ENCODE measurements around the gene ETV3.
"Not testable (repeated sequence)": the region's sequence is repeated elsewhere in the genome, so short reads cannot be mapped to it uniquely, and the experiment has no call there.

The ETV3 gene

GRCh38 chr1:157138220-157139051 lies at the start of gene ETV3:
Gene ETV3 (minus strand): TSS chr1:157138395. CDS start chr1:157136352, 2,043 bp downstream.
- peak; percentile 91 for DNase-seq (ENCODE audit: low spot score)
- peaks cover 35% of the 10 kb centered on the region for H3K36me3 Mint-ChIP-seq (ENCODE audit: low read depth)
- no peaks in the 10 kb centered on the region for H3K27me3 Mint-ChIP-seq (ENCODE audit: low read depth)
- H3K4me3 Mint-ChIP-seq: peak within 1 kb of the TSS; percentile 97
- peaks cover 62% of the 10 kb centered on the region for H3K4me1 Mint-ChIP-seq (ENCODE audit: low read depth)
- H3K27ac Mint-ChIP-seq: peak within 1 kb of the TSS; percentile 94
- H3K9me3 Mint-ChIP-seq: no peaks in the 10 kb centered on the region

GRCh38 chr1:157186281-157186992 lies 48.2 kb upstream of the ETV3 start:
- no peak for DNase-seq (ENCODE audit: low spot score)
- H3K27me3 Mint-ChIP-seq (ENCODE audit: low read depth): peaks cover 19% of the 10 kb centered on the region
- H3K27ac Mint-ChIP-seq: no peak overlapping the region
- no peaks in the 10 kb centered on the region for H3K36me3 Mint-ChIP-seq (ENCODE audit: low read depth)
- H3K9me3 Mint-ChIP-seq: no peaks in the 10 kb centered on the region
- no peaks in the 10 kb centered on the region for H3K4me1 Mint-ChIP-seq (ENCODE audit: low read depth)
- H3K4me3 Mint-ChIP-seq: no peak overlapping the region

DNA sequence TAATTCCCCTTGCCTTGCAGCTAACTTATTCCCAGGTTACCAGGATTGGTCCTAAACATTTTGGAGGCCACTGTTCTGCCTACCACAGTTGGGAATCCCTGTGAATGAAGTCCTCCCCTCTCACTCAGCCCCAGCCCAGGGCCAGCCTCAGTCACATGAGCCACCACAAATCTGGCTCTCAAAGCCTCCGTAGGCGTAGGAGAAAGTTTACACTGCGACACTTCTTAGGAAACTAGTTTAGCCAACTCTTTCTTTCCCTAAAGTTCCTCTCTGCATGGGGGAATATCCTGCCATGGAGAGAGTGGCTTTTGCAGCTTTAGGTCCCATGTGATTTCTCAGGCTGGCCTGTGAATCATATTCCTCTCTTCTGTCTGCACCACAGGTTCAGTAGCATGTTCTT lies 45.7 kb upstream of the ETV3 start:
- Mint-ChIP-seq H3K4me1 (ENCODE audit: low read depth) (no peaks in the 10 kb centered on the region), H3K4me3 (no peak overlapping the region), H3K27ac (no peak overlapping the region), H3K9me3 (no peaks in the 10 kb centered on the region), H3K36me3 (ENCODE audit: low read depth) (no peaks in the 10 kb centered on the region), H3K27me3 (ENCODE audit: low read depth) (peaks cover 30% of the 10 kb centered on the region)
- no peak for DNase-seq (ENCODE audit: low spot score)

DNA sequence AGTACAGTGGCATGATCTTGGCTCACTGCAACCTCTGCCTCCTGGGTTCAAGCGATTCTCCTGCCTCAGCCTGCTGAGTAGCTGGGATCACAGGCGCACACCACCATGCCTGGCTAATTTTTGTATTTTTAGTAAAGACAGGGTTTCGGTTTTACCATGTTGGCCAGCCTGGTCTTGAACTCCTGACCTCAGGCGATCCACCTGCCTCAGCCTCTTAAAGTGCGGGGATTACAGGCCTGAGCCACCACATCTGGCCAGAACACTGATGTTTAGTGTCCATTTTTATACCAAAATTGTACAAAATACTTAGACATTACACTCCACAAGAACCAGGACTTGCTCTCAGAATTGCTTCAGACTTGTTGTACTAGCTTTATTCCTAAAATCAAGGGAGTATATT lies 44.2 kb upstream of the ETV3 start:
- not testable (repeated sequence) for H3K4me3 Mint-ChIP-seq; H3K27ac Mint-ChIP-seq; H3K4me1 Mint-ChIP-seq (ENCODE audit: low read depth); DNase-seq (ENCODE audit: low spot score); H3K36me3 Mint-ChIP-seq (ENCODE audit: low read depth); H3K9me3 Mint-ChIP-seq
- H3K27me3 Mint-ChIP-seq (ENCODE audit: low read depth): peaks cover 32% of the 10 kb centered on the region

DNA sequence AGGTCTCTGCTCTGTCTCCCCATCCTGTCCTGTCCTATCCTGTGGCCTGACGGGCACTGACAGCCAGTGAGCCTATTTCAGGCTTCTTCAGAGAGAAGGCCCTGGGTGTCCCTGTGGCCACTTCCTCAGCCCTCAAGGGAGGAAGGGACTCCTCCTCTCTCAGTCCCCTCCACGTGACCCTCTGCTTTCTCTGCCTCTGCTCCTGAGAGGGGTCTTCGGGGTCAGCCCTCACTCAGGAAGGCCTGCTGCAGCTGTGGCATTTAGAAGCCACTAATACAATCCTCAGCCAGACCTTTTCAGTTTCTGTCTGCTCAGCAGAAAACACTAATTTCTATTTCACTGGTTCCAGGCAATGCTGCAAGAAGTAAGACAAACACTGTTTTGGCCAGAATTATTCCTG lies 43.6 kb upstream of the ETV3 start:
- peaks cover 35% of the 10 kb centered on the region for H3K27me3 Mint-ChIP-seq (ENCODE audit: low read depth)
- H3K36me3 Mint-ChIP-seq (ENCODE audit: low read depth): no peaks in the 10 kb centered on the region
- no peak overlapping the region for H3K27ac Mint-ChIP-seq
- H3K4me3 Mint-ChIP-seq: no peak overlapping the region
- H3K9me3 Mint-ChIP-seq: no peaks in the 10 kb centered on the region
- DNase-seq (ENCODE audit: low spot score): no peak
- H3K4me1 Mint-ChIP-seq (ENCODE audit: low read depth): no peaks in the 10 kb centered on the region

- Mint-ChIP-seq H3K4me3 (no peak overlapping the region), H3K9me3 (no peaks in the 10 kb centered on the region), H3K36me3 (ENCODE audit: low read depth) (no peaks in the 10 kb centered on the region), H3K4me1 (ENCODE audit: low read depth) (no peaks in the 10 kb centered on the region), H3K27me3 (ENCODE audit: low read depth) (peaks cover 35% of the 10 kb centered on the region), H3K27ac (no peak overlapping the region)
- DNase-seq (ENCODE audit: low spot score): no peak
Measured at GRCh38 chr1:157181258-157181657, 43.1 kb upstream of the ETV3 start.

DNA sequence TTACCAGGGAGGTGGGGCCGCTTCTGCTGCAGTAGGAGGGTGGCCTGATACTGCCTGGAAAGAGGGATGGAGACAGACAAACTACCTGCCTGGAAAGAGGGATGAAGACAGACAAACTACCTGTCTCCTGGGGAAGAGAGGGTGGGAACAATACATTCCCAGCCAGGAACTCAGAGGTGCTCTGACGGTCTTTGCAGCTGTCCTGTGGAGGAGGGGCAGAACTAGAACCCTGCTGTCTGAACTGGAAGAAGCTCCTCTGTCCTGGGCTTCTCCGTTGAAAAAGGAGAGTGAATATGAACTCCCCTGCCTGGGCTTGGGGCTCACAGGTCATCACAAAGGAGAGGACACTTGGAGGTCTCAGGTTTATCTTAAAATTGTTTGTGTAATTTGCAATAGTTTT lies 40.3 kb upstream of the ETV3 start:
- Mint-ChIP-seq H3K9me3 (no peaks in the 10 kb centered on the region), H3K27me3 (ENCODE audit: low read depth) (peaks cover 31% of the 10 kb centered on the region), H3K4me3 (no peak overlapping the region), H3K4me1 (ENCODE audit: low read depth) (no peaks in the 10 kb centered on the region), H3K27ac (no peak overlapping the region), H3K36me3 (ENCODE audit: low read depth) (no peaks in the 10 kb centered on the region)
- no peak for DNase-seq (ENCODE audit: low spot score)

- Mint-ChIP-seq H3K36me3 (ENCODE audit: low read depth) (no peaks in the 10 kb centered on the region), H3K27ac (no peak overlapping the region), H3K4me1 (ENCODE audit: low read depth) (no peaks in the 10 kb centered on the region), H3K9me3 (no peaks in the 10 kb centered on the region), H3K27me3 (ENCODE audit: low read depth) (peaks cover 27% of the 10 kb centered on the region), H3K4me3 (no peak overlapping the region)
- DNase-seq (ENCODE audit: low spot score): no peak
Measured at GRCh38 chr1:157177733-157178394, 39.7 kb upstream of the ETV3 start.

- Mint-ChIP-seq H3K4me1 (ENCODE audit: low read depth) (no peaks in the 10 kb centered on the region), H3K4me3 (no peak overlapping the region), H3K27me3 (ENCODE audit: low read depth) (peaks cover 27% of the 10 kb centered on the region), H3K27ac (no peak overlapping the region), H3K9me3 (no peaks in the 10 kb centered on the region), H3K36me3 (ENCODE audit: low read depth) (no peaks in the 10 kb centered on the region)
- DNase-seq (ENCODE audit: low spot score): no peak
Measured at GRCh38 chr1:157176591-157177121, 38.5 kb upstream of the ETV3 start.

GRCh38 chr1:157176016-157176415 lies 37.8 kb upstream of the ETV3 start:
- Mint-ChIP-seq H3K4me3 (no peak overlapping the region), H3K27ac (no peak overlapping the region), H3K9me3 (no peaks in the 10 kb centered on the region), H3K4me1 (ENCODE audit: low read depth) (no peaks in the 10 kb centered on the region), H3K36me3 (ENCODE audit: low read depth) (no peaks in the 10 kb centered on the region), H3K27me3 (ENCODE audit: low read depth) (peaks cover 29% of the 10 kb centered on the region)
- no peak for DNase-seq (ENCODE audit: low spot score)

DNA sequence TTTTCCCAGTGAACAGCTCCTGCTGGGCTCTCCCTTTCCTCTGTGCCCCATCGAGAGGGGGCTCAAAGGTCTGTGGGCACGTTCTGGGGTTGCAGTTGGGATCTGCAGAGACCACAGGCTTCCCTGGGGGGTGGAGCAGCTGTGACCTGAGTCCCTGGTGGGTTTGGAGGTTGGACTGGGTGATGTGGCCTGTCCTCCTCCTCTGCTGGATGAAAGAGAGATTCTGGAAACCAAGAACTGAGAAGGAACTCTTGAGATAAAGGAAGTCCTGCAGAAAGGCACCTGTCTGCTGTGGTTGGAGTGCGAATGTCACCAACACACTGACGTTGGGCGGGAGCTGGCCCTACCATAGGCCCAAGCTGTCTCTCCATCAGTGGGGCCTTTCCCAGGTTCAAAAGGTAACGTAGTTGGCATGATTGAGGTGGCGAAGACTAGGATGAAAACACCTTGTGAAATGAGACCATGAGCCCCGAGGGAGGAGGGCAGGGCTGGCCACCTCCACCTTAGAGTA lies 35.8 kb upstream of the ETV3 start:
- Mint-ChIP-seq H3K4me1 (ENCODE audit: low read depth) (no peaks in the 10 kb centered on the region), H3K4me3 (no peak overlapping the region), H3K36me3 (ENCODE audit: low read depth) (no peaks in the 10 kb centered on the region), H3K9me3 (no peaks in the 10 kb centered on the region), H3K27me3 (ENCODE audit: low read depth) (peaks cover 24% of the 10 kb centered on the region), H3K27ac (no peak overlapping the region)
- no peak for DNase-seq (ENCODE audit: low spot score)

GRCh38 chr1:157173241-157173640 lies 35.0 kb upstream of the ETV3 start:
- not testable (repeated sequence) for DNase-seq (ENCODE audit: low spot score); H3K27ac Mint-ChIP-seq; H3K4me1 Mint-ChIP-seq (ENCODE audit: low read depth); H3K36me3 Mint-ChIP-seq (ENCODE audit: low read depth); H3K4me3 Mint-ChIP-seq; H3K9me3 Mint-ChIP-seq
- peaks cover 29% of the 10 kb centered on the region for H3K27me3 Mint-ChIP-seq (ENCODE audit: low read depth)

- not testable (repeated sequence) for H3K36me3 Mint-ChIP-seq (ENCODE audit: low read depth); H3K27ac Mint-ChIP-seq; H3K4me1 Mint-ChIP-seq (ENCODE audit: low read depth); DNase-seq (ENCODE audit: low spot score); H3K9me3 Mint-ChIP-seq; H3K4me3 Mint-ChIP-seq
- peaks cover 24% of the 10 kb centered on the region for H3K27me3 Mint-ChIP-seq (ENCODE audit: low read depth)
Measured at GRCh38 chr1:157172591-157172990, 34.4 kb upstream of the ETV3 start.
